ENCODE results near the gene STOML1. TPM values are rescaled to one million over a fixed set of nuclear protein-coding genes. Genes with fewer than 3 reads are reported as not detected.

Gene STOML1
- total and polyA plus RNA-seq, 2 experiments from 2014 or later, result 2.3 to 2.4 TPM

GRCh38 chr15:74032046-74032445 lies 40.0 kb upstream of the STOML1 start:
- H3K27ac Mint-ChIP-seq, result no peak overlapping the region
- no peak for DNase-seq (ENCODE audit: low spot score)

More at GRCh38 chr15:74032046-74032445, 40.0 kb upstream of the STOML1 start:
- no peaks in the 10 kb centered on the region for H3K27me3 ChIP-seq (ENCODE audit: insufficient read depth)
- TF ChIP-seq JUNB (IDR thresholded peaks at IDR 0.05; ENCODE audit: unreplicated experiment) (no peak), ZNF114 (CRISPR knock-in tag; IDR thresholded peaks at IDR 0.05) (no peak), CTCF (conservative IDR thresholded peaks at IDR 0.05; ENCODE audit: low read depth in 2 of 2) (no peak), CREB1 (CRISPR knock-in tag; IDR thresholded peaks at IDR 0.05; ENCODE audit: low read depth) (no peak), EZH2 (IDR thresholded peaks at IDR 0.05; ENCODE audit: low read depth, unreplicated experiment) (no peak), ZNF331 (CRISPR knock-in tag; IDR thresholded peaks at IDR 0.05; ENCODE audit: low read depth) (no peak), NANOG (IDR thresholded peaks at IDR 0.05; ENCODE audit: borderline replicate concordance) (no peak), STAT1 (IDR thresholded peaks at IDR 0.05; ENCODE audit: unreplicated experiment) (no peak), POLR2AphosphoS5 (IDR thresholded peaks at IDR 0.05; ENCODE audit: low read depth) (no peak), EZH2phosphoT487 (IDR thresholded peaks at IDR 0.05; ENCODE audit: unreplicated experiment) (no peak)
- TF ChIP-seq, protein P1, sequence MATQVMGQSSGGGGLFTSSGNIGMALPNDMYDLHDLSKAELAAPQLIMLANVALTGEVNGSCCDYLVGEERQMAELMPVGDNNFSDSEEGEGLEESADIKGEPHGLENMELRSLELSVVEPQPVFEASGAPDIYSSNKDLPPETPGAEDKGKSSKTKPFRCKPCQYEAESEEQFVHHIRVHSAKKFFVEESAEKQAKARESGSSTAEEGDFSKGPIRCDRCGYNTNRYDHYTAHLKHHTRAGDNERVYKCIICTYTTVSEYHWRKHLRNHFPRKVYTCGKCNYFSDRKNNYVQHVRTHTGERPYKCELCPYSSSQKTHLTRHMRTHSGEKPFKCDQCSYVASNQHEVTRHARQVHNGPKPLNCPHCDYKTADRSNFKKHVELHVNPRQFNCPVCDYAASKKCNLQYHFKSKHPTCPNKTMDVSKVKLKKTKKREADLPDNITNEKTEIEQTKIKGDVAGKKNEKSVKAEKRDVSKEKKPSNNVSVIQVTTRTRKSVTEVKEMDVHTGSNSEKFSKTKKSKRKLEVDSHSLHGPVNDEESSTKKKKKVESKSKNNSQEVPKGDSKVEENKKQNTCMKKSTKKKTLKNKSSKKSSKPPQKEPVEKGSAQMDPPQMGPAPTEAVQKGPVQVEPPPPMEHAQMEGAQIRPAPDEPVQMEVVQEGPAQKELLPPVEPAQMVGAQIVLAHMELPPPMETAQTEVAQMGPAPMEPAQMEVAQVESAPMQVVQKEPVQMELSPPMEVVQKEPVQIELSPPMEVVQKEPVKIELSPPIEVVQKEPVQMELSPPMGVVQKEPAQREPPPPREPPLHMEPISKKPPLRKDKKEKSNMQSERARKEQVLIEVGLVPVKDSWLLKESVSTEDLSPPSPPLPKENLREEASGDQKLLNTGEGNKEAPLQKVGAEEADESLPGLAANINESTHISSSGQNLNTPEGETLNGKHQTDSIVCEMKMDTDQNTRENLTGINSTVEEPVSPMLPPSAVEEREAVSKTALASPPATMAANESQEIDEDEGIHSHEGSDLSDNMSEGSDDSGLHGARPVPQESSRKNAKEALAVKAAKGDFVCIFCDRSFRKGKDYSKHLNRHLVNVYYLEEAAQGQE (IDR thresholded peaks at IDR 0.05; ENCODE audit: unreplicated experiment), result no peak
- TF ChIP-seq, protein P2, sequence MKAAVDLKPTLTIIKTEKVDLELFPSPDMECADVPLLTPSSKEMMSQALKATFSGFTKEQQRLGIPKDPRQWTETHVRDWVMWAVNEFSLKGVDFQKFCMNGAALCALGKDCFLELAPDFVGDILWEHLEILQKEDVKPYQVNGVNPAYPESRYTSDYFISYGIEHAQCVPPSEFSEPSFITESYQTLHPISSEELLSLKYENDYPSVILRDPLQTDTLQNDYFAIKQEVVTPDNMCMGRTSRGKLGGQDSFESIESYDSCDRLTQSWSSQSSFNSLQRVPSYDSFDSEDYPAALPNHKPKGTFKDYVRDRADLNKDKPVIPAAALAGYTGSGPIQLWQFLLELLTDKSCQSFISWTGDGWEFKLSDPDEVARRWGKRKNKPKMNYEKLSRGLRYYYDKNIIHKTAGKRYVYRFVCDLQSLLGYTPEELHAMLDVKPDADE (IDR thresholded peaks at IDR 0.05), result no peak
- TF ChIP-seq, protein P3, sequence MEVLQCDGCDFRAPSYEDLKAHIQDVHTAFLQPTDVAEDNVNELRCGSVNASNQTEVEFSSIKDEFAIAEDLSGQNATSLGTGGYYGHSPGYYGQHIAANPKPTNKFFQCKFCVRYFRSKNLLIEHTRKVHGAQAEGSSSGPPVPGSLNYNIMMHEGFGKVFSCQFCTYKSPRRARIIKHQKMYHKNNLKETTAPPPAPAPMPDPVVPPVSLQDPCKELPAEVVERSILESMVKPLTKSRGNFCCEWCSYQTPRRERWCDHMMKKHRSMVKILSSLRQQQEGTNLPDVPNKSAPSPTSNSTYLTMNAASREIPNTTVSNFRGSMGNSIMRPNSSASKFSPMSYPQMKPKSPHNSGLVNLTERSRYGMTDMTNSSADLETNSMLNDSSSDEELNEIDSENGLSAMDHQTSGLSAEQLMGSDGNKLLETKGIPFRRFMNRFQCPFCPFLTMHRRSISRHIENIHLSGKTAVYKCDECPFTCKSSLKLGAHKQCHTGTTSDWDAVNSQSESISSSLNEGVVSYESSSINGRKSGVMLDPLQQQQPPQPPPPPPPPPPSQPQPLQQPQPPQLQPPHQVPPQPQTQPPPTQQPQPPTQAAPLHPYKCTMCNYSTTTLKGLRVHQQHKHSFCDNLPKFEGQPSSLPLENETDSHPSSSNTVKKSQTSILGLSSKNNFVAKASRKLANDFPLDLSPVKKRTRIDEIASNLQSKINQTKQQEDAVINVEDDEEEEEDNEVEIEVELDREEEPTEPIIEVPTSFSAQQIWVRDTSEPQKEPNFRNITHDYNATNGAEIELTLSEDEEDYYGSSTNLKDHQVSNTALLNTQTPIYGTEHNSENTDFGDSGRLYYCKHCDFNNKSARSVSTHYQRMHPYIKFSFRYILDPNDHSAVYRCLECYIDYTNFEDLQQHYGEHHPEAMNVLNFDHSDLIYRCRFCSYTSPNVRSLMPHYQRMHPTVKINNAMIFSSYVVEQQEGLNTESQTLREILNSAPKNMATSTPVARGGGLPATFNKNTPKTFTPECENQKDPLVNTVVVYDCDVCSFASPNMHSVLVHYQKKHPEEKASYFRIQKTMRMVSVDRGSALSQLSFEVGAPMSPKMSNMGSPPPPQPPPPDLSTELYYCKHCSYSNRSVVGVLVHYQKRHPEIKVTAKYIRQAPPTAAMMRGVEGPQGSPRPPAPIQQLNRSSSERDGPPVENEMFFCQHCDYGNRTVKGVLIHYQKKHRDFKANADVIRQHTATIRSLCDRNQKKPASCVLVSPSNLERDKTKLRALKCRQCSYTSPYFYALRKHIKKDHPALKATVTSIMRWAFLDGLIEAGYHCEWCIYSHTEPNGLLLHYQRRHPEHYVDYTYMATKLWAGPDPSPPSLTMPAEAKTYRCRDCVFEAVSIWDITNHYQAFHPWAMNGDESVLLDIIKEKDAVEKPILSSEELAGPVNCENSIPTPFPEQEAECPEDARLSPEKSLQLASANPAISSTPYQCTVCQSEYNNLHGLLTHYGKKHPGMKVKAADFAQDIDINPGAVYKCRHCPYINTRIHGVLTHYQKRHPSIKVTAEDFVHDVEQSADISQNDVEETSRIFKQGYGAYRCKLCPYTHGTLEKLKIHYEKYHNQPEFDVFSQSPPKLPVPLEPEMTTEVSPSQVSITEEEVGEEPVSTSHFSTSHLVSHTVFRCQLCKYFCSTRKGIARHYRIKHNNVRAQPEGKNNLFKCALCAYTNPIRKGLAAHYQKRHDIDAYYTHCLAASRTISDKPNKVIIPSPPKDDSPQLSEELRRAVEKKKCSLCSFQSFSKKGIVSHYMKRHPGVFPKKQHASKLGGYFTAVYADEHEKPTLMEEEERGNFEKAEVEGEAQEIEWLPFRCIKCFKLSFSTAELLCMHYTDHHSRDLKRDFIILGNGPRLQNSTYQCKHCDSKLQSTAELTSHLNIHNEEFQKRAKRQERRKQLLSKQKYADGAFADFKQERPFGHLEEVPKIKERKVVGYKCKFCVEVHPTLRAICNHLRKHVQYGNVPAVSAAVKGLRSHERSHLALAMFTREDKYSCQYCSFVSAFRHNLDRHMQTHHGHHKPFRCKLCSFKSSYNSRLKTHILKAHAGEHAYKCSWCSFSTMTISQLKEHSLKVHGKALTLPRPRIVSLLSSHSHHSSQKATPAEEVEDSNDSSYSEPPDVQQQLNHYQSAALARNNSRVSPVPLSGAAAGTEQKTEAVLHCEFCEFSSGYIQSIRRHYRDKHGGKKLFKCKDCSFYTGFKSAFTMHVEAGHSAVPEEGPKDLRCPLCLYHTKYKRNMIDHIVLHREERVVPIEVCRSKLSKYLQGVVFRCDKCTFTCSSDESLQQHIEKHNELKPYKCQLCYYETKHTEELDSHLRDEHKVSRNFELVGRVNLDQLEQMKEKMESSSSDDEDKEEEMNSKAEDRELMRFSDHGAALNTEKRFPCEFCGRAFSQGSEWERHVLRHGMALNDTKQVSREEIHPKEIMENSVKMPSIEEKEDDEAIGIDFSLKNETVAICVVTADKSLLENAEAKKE (CRISPR knock-in tag; IDR thresholded peaks at IDR 0.05), result no peak
- H3F3A ChIP-seq (replicated peaks; ENCODE audit: low read depth), result no peaks in the 10 kb centered on the region
- H4K20me1 ChIP-seq (replicated peaks; ENCODE audit: insufficient read depth), result no peaks in the 10 kb centered on the region; the same call in 1 of the 2 replicates
- H3K36me3 ChIP-seq (ENCODE audit: insufficient read depth), result no peaks in the 10 kb centered on the region
- peaks cover 2% of the 10 kb centered on the region; the same call in 1 of the 2 replicates for H3K4me1 ChIP-seq (ENCODE audit: insufficient read depth)
- H3K27me3 Mint-ChIP-seq (ENCODE audit: insufficient read depth, low read depth, poor library complexity), result peaks cover 16% of the 10 kb centered on the region
- H3K27ac ChIP-seq (ENCODE audit: low read depth), result no peak overlapping the region
- H3K9me3 Mint-ChIP-seq, result no peaks in the 10 kb centered on the region; the same call in 2 of the 3 replicates
- H2AFZ ChIP-seq, result no peak overlapping the region
- no peak overlapping the region for H3K4me3 Mint-ChIP-seq
- H3K36me3 Mint-ChIP-seq (ENCODE audit: low read depth), result peaks cover 6% of the 10 kb centered on the region; the same call in 2 of the 3 replicates
- no peak overlapping the region for H3K4me3 ChIP-seq
- ATAC-seq, result no peak
- peaks cover 10% of the 10 kb centered on the region; the same call in 2 of the 3 replicates for H3K4me1 Mint-ChIP-seq
- no peak overlapping the region for H3K4me2 ChIP-seq
- no peaks in the 10 kb centered on the region for H3K79me2 ChIP-seq (replicated peaks; ENCODE audit: insufficient read depth)
- no peaks in the 10 kb centered on the region for H3K9me2 ChIP-seq (ENCODE audit: insufficient read depth)
